Parathyroid adenoma (tissue), 2 donors: ENCODE results near the gene GLS.
A peak's percentile ranks its signal among the peaks of the same experiment; 100 is the strongest.
"Not testable (repeated sequence)": the region's sequence is repeated elsewhere in the genome, so short reads cannot be mapped to it uniquely, and the experiment has no call there.

Experiments
- H2AFZ ChIP-seq: fragments of 300-600 bp; sonication (generic); one replicate; pipeline ENCODE4 v1.7.0; 2017; ENCODE audit warnings: antibody characterized with exemption, mild to moderate bottlenecking
- H3K27ac ChIP-seq: fragments of 300-600 bp; sonication (generic); one replicate; pipeline ENCODE4 v1.7.0; 2017
- H3K27me3 ChIP-seq: fragments of 300-600 bp; sonication (generic); one replicate; pipeline ENCODE4 v1.7.0; 2017; ENCODE audit warnings: low read length; ENCODE audit not compliant: control insufficient read depth, insufficient read depth
- H3K36me3 ChIP-seq: fragments of 300-600 bp; sonication (generic); one replicate; pipeline ENCODE4 v1.7.0; 2017; ENCODE audit warnings: low read length; ENCODE audit not compliant: control insufficient read depth, insufficient read depth
- H3K4me1 ChIP-seq: fragments of 300-600 bp; sonication (generic); one replicate; pipeline ENCODE4 v1.7.0; 2017; ENCODE audit warnings: control low read depth
- H3K4me2 ChIP-seq: fragments of 300-600 bp; sonication (generic); one replicate; pipeline ENCODE4 v1.7.0; 2017; ENCODE audit warnings: low read length
- H3K4me3 ChIP-seq: fragments of 300-600 bp; sonication (generic); one replicate; pipeline ENCODE4 v1.7.0; 2017; ENCODE audit warnings: low read depth, low read length
- H3K79me2 ChIP-seq: fragments of 300-600 bp; sonication (generic); one replicate; pipeline ENCODE4 v1.7.0; 2017; ENCODE audit warnings: control low read depth
- H3K9ac ChIP-seq: fragments of 300-600 bp; sonication (generic); one replicate; pipeline ENCODE4 v1.7.0; 2017; ENCODE audit warnings: mild to moderate bottlenecking
- H3K9me3 ChIP-seq: fragments of 300-600 bp; sonication (generic); one replicate; pipeline ENCODE4 v1.7.0; 2017; ENCODE audit warnings: low read length; ENCODE audit not compliant: control insufficient read depth
- CTCF ChIP-seq: fragments of 300-600 bp; sonication (generic); IDR thresholded peaks from one replicate; pipeline ENCODE4 v1.7.0; 2017; ENCODE audit warnings: antibody characterized with exemption, mild to moderate bottlenecking
- donor health status: primary hyperparathyroidism.

GLS gene

GRCh38 chr2:190959911-190960788 is 79.5 kb downstream of the GLS start:
- Histone ChIP-seq H3K4me3 (no peak overlapping the region), H3K9ac (no peak overlapping the region), H3K36me3 (no peaks in the 10 kb centered on the region), H3K4me1 (peaks cover 3% of the 10 kb centered on the region), H3K4me2 (no peak overlapping the region), H3K27me3 (no peaks in the 10 kb centered on the region), H2AFZ (no peak overlapping the region), H3K79me2 (no peaks in the 10 kb centered on the region), H3K9me3 (no peaks in the 10 kb centered on the region), H3K27ac (no peak overlapping the region)
- no peak for TF ChIP-seq CTCF

- not testable (repeated sequence) for H2AFZ ChIP-seq, H3K4me1 ChIP-seq, H3K9ac ChIP-seq, H3K36me3 ChIP-seq, H3K79me2 ChIP-seq, H3K27ac ChIP-seq, H3K9me3 ChIP-seq, H3K4me2 ChIP-seq, H3K4me3 ChIP-seq, H3K27me3 ChIP-seq
Measured at GRCh38 chr2:190961117-190961516, 80.5 kb downstream of the GLS start.

GRCh38 chr2:190961918-190962487 is 81.4 kb downstream of the GLS start:
- H3K27ac ChIP-seq: no peak overlapping the region
- no peaks in the 10 kb centered on the region for H3K36me3 ChIP-seq
- TF ChIP-seq CTCF: no peak
- H2AFZ ChIP-seq: no peak overlapping the region
- H3K27me3 ChIP-seq: no peaks in the 10 kb centered on the region
- H3K4me1 ChIP-seq: peaks cover 3% of the 10 kb centered on the region
- no peaks in the 10 kb centered on the region for H3K79me2 ChIP-seq
- H3K4me3 ChIP-seq: no peak overlapping the region
- no peak overlapping the region for H3K9ac ChIP-seq
- no peaks in the 10 kb centered on the region for H3K9me3 ChIP-seq
- no peak overlapping the region for H3K4me2 ChIP-seq

- no peak overlapping the region for H3K27ac ChIP-seq
- no peaks in the 10 kb centered on the region for H3K36me3 ChIP-seq
- H3K4me3 ChIP-seq: no peak overlapping the region
- H3K9me3 ChIP-seq: no peaks in the 10 kb centered on the region
- no peak overlapping the region for H2AFZ ChIP-seq
- H3K4me2 ChIP-seq: no peak overlapping the region
- no peak overlapping the region for H3K9ac ChIP-seq
- no peaks in the 10 kb centered on the region for H3K27me3 ChIP-seq
- TF ChIP-seq CTCF: no peak
- H3K79me2 ChIP-seq: no peaks in the 10 kb centered on the region
- H3K4me1 ChIP-seq: peaks cover 3% of the 10 kb centered on the region
Measured at GRCh38 chr2:190963088-190963487, 82.5 kb downstream of the GLS start.

GRCh38 chr2:190964170-190964795 is 83.7 kb downstream of the GLS start:
- Histone ChIP-seq H3K9ac (no peak overlapping the region), H3K9me3 (no peaks in the 10 kb centered on the region), H3K27me3 (no peaks in the 10 kb centered on the region), H3K36me3 (no peaks in the 10 kb centered on the region), H3K4me1 (peaks cover 3% of the 10 kb centered on the region), H3K79me2 (no peaks in the 10 kb centered on the region), H3K27ac (peak overlapping the region; percentile 34), H3K4me2 (no peak overlapping the region), H2AFZ (peak overlapping the region; percentile 52), H3K4me3 (no peak overlapping the region)
- TF ChIP-seq CTCF: no peak
